Mesothelial cell of epicardium (in vitro differentiated cells): ENCODE measurements around the gene LRSAM1. TPM values are rescaled to one million over a fixed set of nuclear protein-coding genes. Genes with fewer than 3 reads are reported as not detected.

ENCODE experiments used
- DNase-seq, 2 experiments: peaks; one replicate each; pipeline ENCODE4 v3.0.0; 2021; ENCODE audit warnings: low spot score in 2 of 2; ENCODE audit not compliant: unreplicated experiment in 2 of 2
- H3K27ac Mint-ChIP-seq: 2 replicates; pipeline ENCODE4 v1.8.0; 2021; ENCODE audit warnings: mixed read lengths
- H3K27me3 Mint-ChIP-seq: 2 replicates; pipeline ENCODE4 v1.8.0; 2021; ENCODE audit warnings: low read depth, mixed read lengths
- H3K36me3 Mint-ChIP-seq: 2 replicates; pipeline ENCODE4 v1.8.0; 2021; ENCODE audit warnings: mixed read lengths
- H3K4me1 Mint-ChIP-seq: 2 replicates; pipeline ENCODE4 v1.8.0; 2021; ENCODE audit warnings: mixed read lengths
- H3K4me3 Mint-ChIP-seq: 2 replicates; pipeline ENCODE4 v1.8.0; 2021; ENCODE audit warnings: mild to moderate bottlenecking, moderate library complexity, mixed read lengths
- H3K9me3 Mint-ChIP-seq: 2 replicates; pipeline ENCODE4 v1.8.0; 2021; ENCODE audit warnings: mixed read lengths
- total RNA-seq: library from RNA; stranded (reverse); gene quantifications from 3 replicates; pipeline ENCODE4 v1.2.1, GENCODE V29; 2021
- TF ChIP-seq, protein P1 (sequence below): fragments of 200-600 bp; sonication (generic); IDR thresholded peaks from one replicate; pipeline ENCODE4 v1.5.0; 2021; ENCODE audit warnings: antibody characterized with exemption; ENCODE audit not compliant: unreplicated experiment

LRSAM1 gene
- total RNA-seq, 1 donor from 2014 or later = 27.4 TPM

DNA sequence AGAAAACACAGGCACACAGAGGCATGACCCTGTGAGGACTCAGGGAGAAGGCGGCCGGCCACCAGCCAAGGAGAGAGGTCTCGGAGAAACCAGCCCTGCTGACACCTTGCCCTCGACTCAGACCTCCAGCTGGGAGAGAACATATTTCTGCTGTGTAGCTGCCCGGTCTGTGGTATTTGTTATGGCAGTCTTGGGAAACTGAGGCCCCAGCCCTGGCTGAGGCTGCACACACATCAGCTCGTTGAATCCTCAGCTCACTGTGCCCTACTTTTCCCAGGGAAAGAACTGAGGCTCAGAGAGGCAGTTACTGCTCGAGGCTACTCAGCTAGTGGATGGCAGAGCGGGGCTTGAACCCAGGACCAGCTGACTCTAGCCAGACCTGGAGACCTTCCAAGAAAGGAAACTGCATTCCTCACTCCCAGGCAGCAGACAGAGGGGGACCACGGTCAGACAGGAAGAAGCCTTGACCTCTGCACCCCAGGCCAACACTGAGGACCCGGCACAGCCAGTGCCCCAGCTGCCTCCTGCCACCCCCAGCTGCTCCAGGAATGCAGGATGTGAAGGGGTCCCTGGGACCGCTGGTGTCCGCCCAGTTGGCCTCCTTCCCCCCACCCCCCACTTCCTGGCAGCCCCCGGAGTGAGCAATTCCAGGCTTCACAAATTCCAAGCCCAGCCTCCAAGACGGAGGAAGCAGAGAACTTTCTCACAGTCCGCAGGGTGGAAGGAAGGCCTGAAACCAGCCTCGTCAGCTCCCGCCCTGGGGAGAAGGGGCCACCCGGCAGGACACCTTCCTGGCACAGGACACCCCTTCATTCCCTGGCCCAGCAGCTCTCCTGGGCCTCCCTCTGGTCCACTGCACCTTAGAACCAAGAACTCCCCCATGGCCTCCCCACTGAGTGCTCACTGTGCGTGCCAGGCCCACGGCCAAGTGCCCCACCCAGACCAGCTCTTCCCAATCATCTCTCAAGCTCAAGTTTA is 69.9 kb downstream of the LRSAM1 start:
- H3K36me3 Mint-ChIP-seq = peaks cover 58% of the 10 kb centered on the region
- H3K4me1 Mint-ChIP-seq = peaks cover 23% of the 10 kb centered on the region
- no peak for DNase-seq
- H3K4me3 Mint-ChIP-seq = peak overlapping the region; percentile 26
- H3K9me3 Mint-ChIP-seq = no peaks in the 10 kb centered on the region
- H3K27me3 Mint-ChIP-seq = no peaks in the 10 kb centered on the region
- TF ChIP-seq, protein P1, sequence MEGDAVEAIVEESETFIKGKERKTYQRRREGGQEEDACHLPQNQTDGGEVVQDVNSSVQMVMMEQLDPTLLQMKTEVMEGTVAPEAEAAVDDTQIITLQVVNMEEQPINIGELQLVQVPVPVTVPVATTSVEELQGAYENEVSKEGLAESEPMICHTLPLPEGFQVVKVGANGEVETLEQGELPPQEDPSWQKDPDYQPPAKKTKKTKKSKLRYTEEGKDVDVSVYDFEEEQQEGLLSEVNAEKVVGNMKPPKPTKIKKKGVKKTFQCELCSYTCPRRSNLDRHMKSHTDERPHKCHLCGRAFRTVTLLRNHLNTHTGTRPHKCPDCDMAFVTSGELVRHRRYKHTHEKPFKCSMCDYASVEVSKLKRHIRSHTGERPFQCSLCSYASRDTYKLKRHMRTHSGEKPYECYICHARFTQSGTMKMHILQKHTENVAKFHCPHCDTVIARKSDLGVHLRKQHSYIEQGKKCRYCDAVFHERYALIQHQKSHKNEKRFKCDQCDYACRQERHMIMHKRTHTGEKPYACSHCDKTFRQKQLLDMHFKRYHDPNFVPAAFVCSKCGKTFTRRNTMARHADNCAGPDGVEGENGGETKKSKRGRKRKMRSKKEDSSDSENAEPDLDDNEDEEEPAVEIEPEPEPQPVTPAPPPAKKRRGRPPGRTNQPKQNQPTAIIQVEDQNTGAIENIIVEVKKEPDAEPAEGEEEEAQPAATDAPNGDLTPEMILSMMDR = no peak
- peak overlapping the region; percentile 95 for H3K27ac Mint-ChIP-seq

GRCh38 chr9:127521919-127522304 is 70.6 kb downstream of the LRSAM1 start:
- Mint-ChIP-seq H3K4me1 (peaks cover 23% of the 10 kb centered on the region), H3K27me3 (no peaks in the 10 kb centered on the region), H3K9me3 (peaks cover 3% of the 10 kb centered on the region), H3K27ac (peak overlapping the region; percentile 95), H3K4me3 (no peak overlapping the region), H3K36me3 (peaks cover 59% of the 10 kb centered on the region)
- TF ChIP-seq, protein P1 = no peak
- DNase-seq = peak in 1 of 2 experiments; percentile 19

DNA sequence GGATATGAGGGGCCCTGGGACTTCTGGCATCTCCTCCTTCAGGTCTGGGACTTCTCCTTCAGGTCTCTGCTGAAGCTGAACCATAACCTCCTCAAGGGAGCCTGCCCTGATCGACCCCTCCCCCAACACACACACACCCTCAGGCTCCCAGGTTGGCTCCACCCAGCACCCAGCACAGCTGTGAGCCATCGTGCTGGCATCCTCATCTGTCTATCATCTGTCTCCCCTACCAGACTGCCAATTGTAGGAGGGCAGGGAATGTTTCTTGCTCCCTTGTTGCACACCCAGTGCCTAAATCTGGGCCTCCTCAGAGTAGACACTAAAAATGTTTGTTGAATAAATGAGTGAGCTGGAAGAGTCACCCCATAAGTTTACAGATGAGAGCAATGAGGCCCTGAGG is 71.4 kb downstream of the LRSAM1 start:
- Mint-ChIP-seq H3K27ac (peak overlapping the region; percentile 50), H3K36me3 (peaks cover 53% of the 10 kb centered on the region), H3K4me3 (no peak overlapping the region), H3K4me1 (peaks cover 23% of the 10 kb centered on the region), H3K9me3 (peaks cover 3% of the 10 kb centered on the region), H3K27me3 (no peaks in the 10 kb centered on the region)
- TF ChIP-seq, protein P1 = no peak
- no peak for DNase-seq

DNA sequence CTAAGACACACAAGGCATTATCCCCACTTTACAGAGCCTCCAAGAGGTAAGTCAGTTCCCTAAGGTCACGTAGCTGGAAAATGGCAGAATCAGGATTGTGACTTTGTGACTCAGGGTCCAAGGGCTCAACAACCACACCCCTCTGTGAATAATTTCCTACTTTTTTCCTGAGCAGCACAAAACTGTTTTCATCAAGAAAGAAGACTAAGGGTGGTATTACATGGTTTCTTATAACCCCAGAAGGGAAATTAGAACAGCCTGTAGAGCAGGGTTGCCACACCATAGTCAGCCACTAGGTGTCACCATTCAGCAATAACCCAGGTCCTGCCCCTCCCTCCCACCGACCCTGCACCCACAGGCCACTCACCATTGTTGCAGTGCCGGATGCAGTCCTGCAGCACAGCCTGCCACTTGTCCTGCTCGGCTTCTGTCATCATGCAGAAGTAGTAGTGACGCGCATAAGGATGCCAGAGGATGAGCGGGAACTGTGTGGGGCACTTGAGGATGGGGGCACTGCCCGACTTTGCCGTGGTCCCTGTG is 72.1 kb downstream of the LRSAM1 start:
- Mint-ChIP-seq H3K27me3 (no peaks in the 10 kb centered on the region), H3K4me3 (no peak overlapping the region), H3K9me3 (peaks cover 3% of the 10 kb centered on the region), H3K36me3 (peaks cover 51% of the 10 kb centered on the region), H3K4me1 (peaks cover 23% of the 10 kb centered on the region), H3K27ac (no peak overlapping the region)
- no peak for DNase-seq
- TF ChIP-seq, protein P1 = peak; percentile 56

DNA sequence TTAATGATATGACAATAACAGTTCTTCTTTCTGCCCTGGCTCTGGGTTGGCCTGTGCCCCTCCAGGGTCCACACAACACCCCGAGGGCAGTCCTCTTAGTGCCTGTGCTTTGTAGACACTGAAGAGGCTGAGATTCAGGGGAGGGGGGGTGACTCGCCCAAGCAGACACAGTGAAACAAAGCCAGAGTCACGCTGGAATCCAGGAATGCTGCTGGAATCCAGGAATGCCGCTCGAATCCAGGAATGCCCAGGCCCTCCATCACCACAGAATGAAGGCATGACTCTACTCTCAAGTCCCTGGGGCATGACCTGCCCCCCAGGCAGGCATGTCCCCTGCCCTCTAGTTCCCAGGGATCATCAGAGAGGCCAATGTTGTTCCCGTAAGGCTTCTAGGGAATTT is 73.1 kb downstream of the LRSAM1 start:
- Mint-ChIP-seq H3K27ac (peak overlapping the region; percentile 64), H3K4me1 (peaks cover 20% of the 10 kb centered on the region)

More for the DNA sequence above, 73.1 kb downstream of the LRSAM1 start:
- H3K27me3 Mint-ChIP-seq = no peaks in the 10 kb centered on the region
- DNase-seq = no peak
- TF ChIP-seq, protein P1 = no peak
- H3K36me3 Mint-ChIP-seq = peaks cover 48% of the 10 kb centered on the region
- H3K4me3 Mint-ChIP-seq = no peak overlapping the region
- H3K9me3 Mint-ChIP-seq = peaks cover 3% of the 10 kb centered on the region
